ENCODE measurements around the gene VKORC1L1.
"Not testable (repeated sequence)": the region's sequence is repeated elsewhere in the genome, so short reads cannot be mapped to it uniquely, and the experiment has no call there.

The VKORC1L1 gene

DNA sequence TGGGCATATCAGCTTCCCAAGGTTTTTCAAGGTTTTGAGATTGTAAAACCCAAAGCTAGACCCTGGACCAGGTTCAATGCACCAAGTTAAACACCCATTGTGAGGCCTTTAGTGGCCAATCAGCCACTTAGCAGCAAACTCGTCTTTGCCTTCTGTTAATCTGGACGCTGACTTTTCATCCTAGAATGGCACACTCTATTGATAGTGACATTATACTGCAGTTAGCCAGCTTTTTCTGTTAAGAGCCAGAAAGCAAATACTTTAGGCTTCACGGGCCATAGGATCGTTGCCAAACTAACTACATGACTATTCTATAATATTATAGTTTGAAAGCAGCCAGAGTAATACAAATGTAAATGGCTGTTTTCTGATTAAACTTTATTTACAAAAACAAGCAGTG, 51.3 kb downstream of the VKORC1L1 start:
- H3K27me3 ChIP-seq (ENCODE audit: control insufficient read depth, insufficient read depth, low read length) = no peaks in the 10 kb centered on the region
- H3K4me1 ChIP-seq (ENCODE audit: control insufficient read depth, insufficient read depth, low read length) = no peaks in the 10 kb centered on the region
- H3K9ac ChIP-seq (ENCODE audit: low read length) = no peak overlapping the region
- H3K36me3 ChIP-seq (ENCODE audit: control insufficient read depth, insufficient read depth, low read length) = no peaks in the 10 kb centered on the region
- no peaks in the 10 kb centered on the region for H3K9me3 ChIP-seq (ENCODE audit: control insufficient read depth, low read length)
- no peak overlapping the region for H3K4me3 ChIP-seq (ENCODE audit: low read length)

GRCh38 chr7:65925040-65925439, 52.2 kb downstream of the VKORC1L1 start:
- H3K9ac ChIP-seq (ENCODE audit: low read length) = no peak overlapping the region
- H3K4me3 ChIP-seq (ENCODE audit: low read length) = no peak overlapping the region
- no peaks in the 10 kb centered on the region for H3K4me1 ChIP-seq (ENCODE audit: control insufficient read depth, insufficient read depth, low read length)
- H3K9me3 ChIP-seq (ENCODE audit: control insufficient read depth, low read length) = no peaks in the 10 kb centered on the region
- H3K27me3 ChIP-seq (ENCODE audit: control insufficient read depth, insufficient read depth, low read length) = no peaks in the 10 kb centered on the region
- H3K36me3 ChIP-seq (ENCODE audit: control insufficient read depth, insufficient read depth, low read length) = no peaks in the 10 kb centered on the region

DNA sequence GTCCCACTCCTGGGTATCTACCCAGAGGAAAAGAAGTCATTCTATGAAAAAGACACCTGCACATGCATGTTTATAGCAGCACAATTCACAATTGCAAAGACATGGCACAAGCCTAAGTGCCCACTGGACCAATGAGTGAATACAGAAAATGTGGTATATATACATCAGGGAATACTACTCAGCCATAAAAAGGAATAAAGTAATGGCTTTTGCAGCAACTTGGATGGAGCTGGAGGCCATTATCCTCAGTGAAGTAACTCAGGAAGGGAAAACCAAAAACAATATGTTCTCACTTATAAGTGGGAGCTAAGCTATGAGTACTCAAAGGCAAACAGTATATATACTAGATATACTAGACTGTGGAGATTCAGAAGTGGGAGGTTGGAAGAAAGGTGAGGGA, 53.7 kb downstream of the VKORC1L1 start:
- Histone ChIP-seq H3K27me3 (ENCODE audit: control insufficient read depth, insufficient read depth, low read length) (no peaks in the 10 kb centered on the region), H3K9ac (ENCODE audit: low read length) (no peak overlapping the region), H3K4me1 (ENCODE audit: control insufficient read depth, insufficient read depth, low read length) (no peaks in the 10 kb centered on the region), H3K4me3 (ENCODE audit: low read length) (no peak overlapping the region), H3K9me3 (ENCODE audit: control insufficient read depth, low read length) (no peaks in the 10 kb centered on the region), H3K36me3 (ENCODE audit: control insufficient read depth, insufficient read depth, low read length) (no peaks in the 10 kb centered on the region)

DNA sequence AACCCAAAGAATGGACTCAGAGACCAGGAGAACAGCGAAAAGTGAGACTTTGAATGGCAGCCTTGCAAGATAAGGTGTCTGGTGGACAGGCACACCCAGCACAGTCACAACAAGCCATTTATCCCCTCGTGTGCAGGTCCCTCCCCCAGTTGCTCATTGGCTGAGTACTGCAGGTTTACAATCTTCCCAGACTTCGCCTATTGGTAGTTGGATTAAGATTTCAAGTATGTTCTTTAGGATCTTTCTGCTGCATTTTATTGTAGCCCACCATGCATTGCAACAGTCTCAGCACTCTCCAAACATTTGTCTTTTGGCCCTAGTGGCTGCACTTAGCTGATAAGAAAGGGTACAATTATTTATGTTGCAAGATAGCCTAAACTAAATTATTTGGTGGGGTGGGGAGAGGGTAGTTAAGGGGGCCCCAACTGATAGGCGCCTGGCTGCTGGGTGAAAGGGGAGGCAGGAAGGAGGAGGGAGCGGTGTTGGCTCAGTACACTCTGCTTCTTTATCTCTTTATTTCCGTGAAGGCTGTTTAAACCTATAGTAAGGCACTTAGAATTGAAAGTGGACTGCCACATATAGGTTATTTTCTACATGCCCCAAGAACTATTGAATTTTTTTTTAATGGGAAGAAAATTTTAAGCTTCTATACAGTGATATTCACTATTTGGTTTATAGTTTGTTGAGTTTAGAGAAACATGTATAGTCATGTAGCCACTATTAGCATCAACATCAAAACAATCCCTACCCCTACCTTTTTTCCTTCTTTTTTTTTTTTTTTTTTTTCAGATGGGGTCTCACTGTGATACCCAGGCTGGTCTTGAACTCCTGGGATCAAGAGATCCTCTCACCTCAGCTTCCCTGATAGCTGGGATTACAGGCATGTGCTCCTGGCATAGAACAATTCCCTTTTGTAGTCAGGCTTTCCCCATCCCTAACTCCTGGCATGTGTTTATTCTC, 54.9 kb downstream of the VKORC1L1 start:
- Histone ChIP-seq H3K9me3 (ENCODE audit: control insufficient read depth, low read length) (no peaks in the 10 kb centered on the region), H3K9ac (ENCODE audit: low read length) (no peak overlapping the region), H3K4me1 (ENCODE audit: control insufficient read depth, insufficient read depth, low read length) (no peaks in the 10 kb centered on the region), H3K4me3 (ENCODE audit: low read length) (no peak overlapping the region), H3K27me3 (ENCODE audit: control insufficient read depth, insufficient read depth, low read length) (no peaks in the 10 kb centered on the region), H3K36me3 (ENCODE audit: control insufficient read depth, insufficient read depth, low read length) (no peaks in the 10 kb centered on the region)

- Histone ChIP-seq H3K27me3 (ENCODE audit: control insufficient read depth, insufficient read depth, low read length) (no peaks in the 10 kb centered on the region), H3K9ac (ENCODE audit: low read length) (no peak overlapping the region), H3K4me3 (ENCODE audit: low read length) (no peak overlapping the region), H3K4me1 (ENCODE audit: control insufficient read depth, insufficient read depth, low read length) (no peaks in the 10 kb centered on the region), H3K9me3 (ENCODE audit: control insufficient read depth, low read length) (no peaks in the 10 kb centered on the region), H3K36me3 (ENCODE audit: control insufficient read depth, insufficient read depth, low read length) (no peaks in the 10 kb centered on the region)
These were observed 58.8 kb downstream of the VKORC1L1 start for GRCh38 chr7:65931685-65932084.

DNA sequence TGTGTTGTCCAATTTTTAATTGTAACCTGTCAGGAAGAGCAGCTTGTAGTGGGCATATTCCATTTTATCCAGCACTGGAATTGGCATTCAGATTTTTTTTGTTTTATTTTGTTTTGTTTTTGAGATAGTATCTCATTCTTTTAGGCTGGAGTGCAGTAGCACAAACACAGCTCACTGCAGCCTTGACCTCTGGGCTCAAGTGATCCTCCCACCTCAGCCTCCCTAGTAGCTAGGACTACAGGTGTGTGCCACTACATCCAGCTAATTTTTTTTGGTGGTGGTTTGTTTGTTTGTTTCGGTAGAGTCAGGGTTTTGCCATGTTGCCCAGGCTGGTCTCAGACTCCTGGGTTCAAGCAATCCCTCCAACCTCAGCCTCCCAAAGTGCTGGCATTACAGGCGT, 64.4 kb downstream of the VKORC1L1 start:
- H3K4me1 ChIP-seq (ENCODE audit: control insufficient read depth, insufficient read depth, low read length) = no peaks in the 10 kb centered on the region
- no peak overlapping the region for H3K9ac ChIP-seq (ENCODE audit: low read length)
- H3K9me3 ChIP-seq (ENCODE audit: control insufficient read depth, low read length) = no peaks in the 10 kb centered on the region

GRCh38 chr7:65938336-65938895, 65.5 kb downstream of the VKORC1L1 start:
- Histone ChIP-seq H3K9ac (ENCODE audit: low read length) (no peak overlapping the region), H3K36me3 (ENCODE audit: control insufficient read depth, insufficient read depth, low read length) (no peaks in the 10 kb centered on the region), H3K4me3 (ENCODE audit: low read length) (no peak overlapping the region)

More for the DNA sequence above, 64.4 kb downstream of the VKORC1L1 start:
- Histone ChIP-seq H3K27me3 (ENCODE audit: control insufficient read depth, insufficient read depth, low read length) (no peaks in the 10 kb centered on the region), H3K4me3 (ENCODE audit: low read length) (no peak overlapping the region), H3K36me3 (ENCODE audit: control insufficient read depth, insufficient read depth, low read length) (no peaks in the 10 kb centered on the region)

DNA sequence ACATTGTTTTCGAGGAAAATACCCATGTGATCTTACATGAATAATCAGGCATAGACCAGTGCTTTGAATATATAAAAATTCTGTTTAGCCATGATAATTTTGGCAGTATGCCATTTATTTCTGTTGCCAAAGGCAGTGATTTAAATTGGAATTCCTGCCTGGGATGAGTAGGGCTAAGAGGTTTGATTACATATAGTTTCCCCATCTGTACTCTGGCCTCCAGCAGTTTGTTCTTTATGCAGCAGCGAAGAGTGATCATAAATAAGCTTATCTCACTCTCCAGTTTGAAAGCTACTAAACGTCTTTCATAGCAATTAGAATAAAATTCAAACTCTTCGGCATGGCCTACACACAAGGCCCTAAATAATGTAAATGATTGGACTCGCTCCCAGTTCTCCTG, 72.9 kb downstream of the VKORC1L1 start:
- not testable (repeated sequence) for H3K4me1 ChIP-seq (ENCODE audit: control insufficient read depth, insufficient read depth, low read length); H3K4me3 ChIP-seq (ENCODE audit: low read length); H3K9ac ChIP-seq (ENCODE audit: low read length); H3K27me3 ChIP-seq (ENCODE audit: control insufficient read depth, insufficient read depth, low read length); H3K36me3 ChIP-seq (ENCODE audit: control insufficient read depth, insufficient read depth, low read length); H3K9me3 ChIP-seq (ENCODE audit: control insufficient read depth, low read length)

More at GRCh38 chr7:65938336-65938895, 65.5 kb downstream of the VKORC1L1 start:
- Histone ChIP-seq H3K9me3 (ENCODE audit: control insufficient read depth, low read length) (no peaks in the 10 kb centered on the region), H3K4me1 (ENCODE audit: control insufficient read depth, insufficient read depth, low read length) (no peaks in the 10 kb centered on the region), H3K27me3 (ENCODE audit: control insufficient read depth, insufficient read depth, low read length) (no peaks in the 10 kb centered on the region)

DNA sequence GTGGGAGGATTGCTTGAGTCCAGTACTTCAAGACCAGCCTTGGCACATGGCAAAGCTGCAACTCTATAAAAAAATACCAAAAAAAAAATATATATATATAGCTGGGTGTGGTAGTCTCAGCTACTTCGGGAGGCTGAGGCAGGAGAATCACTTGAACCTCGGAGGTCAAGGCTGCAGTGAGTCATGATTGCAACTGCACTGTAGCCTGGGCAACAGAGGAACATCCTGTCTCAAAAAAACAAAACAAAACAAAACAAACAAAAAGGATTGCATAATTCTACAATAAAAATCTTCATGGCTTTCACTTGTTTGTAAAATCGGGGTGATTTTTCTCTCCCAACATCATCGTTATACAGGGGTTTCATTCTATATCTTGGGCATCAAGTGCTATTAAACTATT, 74.0 kb downstream of the VKORC1L1 start:
- no peaks in the 10 kb centered on the region for H3K9me3 ChIP-seq (ENCODE audit: control insufficient read depth, low read length)
- no peak overlapping the region for H3K4me3 ChIP-seq (ENCODE audit: low read length)
- peaks cover 1% of the 10 kb centered on the region for H3K4me1 ChIP-seq (ENCODE audit: control insufficient read depth, insufficient read depth, low read length)
- no peaks in the 10 kb centered on the region for H3K27me3 ChIP-seq (ENCODE audit: control insufficient read depth, insufficient read depth, low read length)
- no peak overlapping the region for H3K9ac ChIP-seq (ENCODE audit: low read length)
- H3K36me3 ChIP-seq (ENCODE audit: control insufficient read depth, insufficient read depth, low read length) = no peaks in the 10 kb centered on the region

DNA sequence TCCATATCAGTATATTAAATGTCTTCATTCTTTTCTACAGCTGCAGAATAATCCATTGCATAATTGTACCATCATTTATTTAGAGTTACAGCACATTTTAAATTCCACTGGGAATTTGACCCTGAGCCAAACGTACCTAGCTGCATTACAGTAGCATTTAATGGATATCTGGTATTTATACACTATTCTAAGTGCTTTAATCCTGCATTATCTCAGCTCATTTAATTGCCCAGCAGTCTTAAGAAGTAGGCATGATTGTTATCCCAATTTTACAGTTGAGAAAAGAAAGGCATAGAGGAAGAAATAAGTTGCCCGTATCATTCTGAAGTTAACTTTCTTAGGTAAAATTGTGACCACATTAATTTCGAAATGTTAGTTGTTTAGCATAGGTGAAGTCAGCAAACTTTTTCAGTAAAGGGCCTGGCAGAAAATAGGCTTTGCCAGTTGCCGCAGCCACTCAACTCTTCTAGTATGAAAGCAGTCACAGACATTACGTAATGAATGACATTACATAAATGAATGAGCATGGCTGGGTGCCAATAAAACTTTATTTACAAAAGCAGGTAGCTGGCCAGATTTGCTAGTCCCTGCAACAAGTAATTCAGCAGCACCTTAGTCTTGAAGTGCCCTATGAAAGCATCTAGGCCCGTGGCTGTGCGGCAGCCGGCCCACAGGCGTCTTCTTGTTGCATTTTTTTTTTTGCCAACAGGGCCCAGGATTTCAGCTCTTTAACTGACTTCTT, 79.1 kb downstream of the VKORC1L1 start:
- no peak overlapping the region for H3K9ac ChIP-seq (ENCODE audit: low read length)
- no peak overlapping the region for H3K4me3 ChIP-seq (ENCODE audit: low read length)
- H3K9me3 ChIP-seq (ENCODE audit: control insufficient read depth, low read length) = no peaks in the 10 kb centered on the region
- peaks cover 8% of the 10 kb centered on the region for H3K4me1 ChIP-seq (ENCODE audit: control insufficient read depth, insufficient read depth, low read length)
- no peaks in the 10 kb centered on the region for H3K27me3 ChIP-seq (ENCODE audit: control insufficient read depth, insufficient read depth, low read length)
- H3K36me3 ChIP-seq (ENCODE audit: control insufficient read depth, insufficient read depth, low read length) = no peaks in the 10 kb centered on the region

GRCh38 chr7:65953001-65953720, 80.3 kb downstream of the VKORC1L1 start:
- peaks cover 8% of the 10 kb centered on the region for H3K4me1 ChIP-seq (ENCODE audit: control insufficient read depth, insufficient read depth, low read length)
- H3K9ac ChIP-seq (ENCODE audit: low read length) = no peak overlapping the region
- H3K36me3 ChIP-seq (ENCODE audit: control insufficient read depth, insufficient read depth, low read length) = no peaks in the 10 kb centered on the region

More at GRCh38 chr7:65953001-65953720, 80.3 kb downstream of the VKORC1L1 start:
- no peaks in the 10 kb centered on the region for H3K27me3 ChIP-seq (ENCODE audit: control insufficient read depth, insufficient read depth, low read length)
- H3K9me3 ChIP-seq (ENCODE audit: control insufficient read depth, low read length) = no peaks in the 10 kb centered on the region
- H3K4me3 ChIP-seq (ENCODE audit: low read length) = no peak overlapping the region

All from mucosa of stomach (tissue), 1 donor.